ENCODE data around the gene GIPC1. TPM values are rescaled to one million over a fixed set of nuclear protein-coding genes. Genes with fewer than 3 reads are reported as not detected.

GIPC1 gene
- total RNA-seq, 1 donor from 2014 or later, result 327 TPM

- TF ChIP-seq, protein P1, sequence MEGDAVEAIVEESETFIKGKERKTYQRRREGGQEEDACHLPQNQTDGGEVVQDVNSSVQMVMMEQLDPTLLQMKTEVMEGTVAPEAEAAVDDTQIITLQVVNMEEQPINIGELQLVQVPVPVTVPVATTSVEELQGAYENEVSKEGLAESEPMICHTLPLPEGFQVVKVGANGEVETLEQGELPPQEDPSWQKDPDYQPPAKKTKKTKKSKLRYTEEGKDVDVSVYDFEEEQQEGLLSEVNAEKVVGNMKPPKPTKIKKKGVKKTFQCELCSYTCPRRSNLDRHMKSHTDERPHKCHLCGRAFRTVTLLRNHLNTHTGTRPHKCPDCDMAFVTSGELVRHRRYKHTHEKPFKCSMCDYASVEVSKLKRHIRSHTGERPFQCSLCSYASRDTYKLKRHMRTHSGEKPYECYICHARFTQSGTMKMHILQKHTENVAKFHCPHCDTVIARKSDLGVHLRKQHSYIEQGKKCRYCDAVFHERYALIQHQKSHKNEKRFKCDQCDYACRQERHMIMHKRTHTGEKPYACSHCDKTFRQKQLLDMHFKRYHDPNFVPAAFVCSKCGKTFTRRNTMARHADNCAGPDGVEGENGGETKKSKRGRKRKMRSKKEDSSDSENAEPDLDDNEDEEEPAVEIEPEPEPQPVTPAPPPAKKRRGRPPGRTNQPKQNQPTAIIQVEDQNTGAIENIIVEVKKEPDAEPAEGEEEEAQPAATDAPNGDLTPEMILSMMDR (IDR thresholded peaks at IDR 0.05; ENCODE audit: insufficient read depth, low read length, severe bottlenecking), result peak; percentile 26
- no peak for DNase-seq (ENCODE audit: low read depth)
- FAIRE-seq, result no peak
- H3K4me3 ChIP-seq (ENCODE audit: low read depth, low read length), result peak overlapping the region; percentile 95
- peaks cover 21% of the 10 kb centered on the region for H3K36me3 ChIP-seq (ENCODE audit: control insufficient read depth, insufficient read depth, low read length)
- H3K27me3 ChIP-seq (ENCODE audit: control insufficient read depth, insufficient read depth, low read length), result no peaks in the 10 kb centered on the region
Observed at GRCh38 chr19:14516048-14516534, 20.2 kb upstream of the GIPC1 start.

DNA sequence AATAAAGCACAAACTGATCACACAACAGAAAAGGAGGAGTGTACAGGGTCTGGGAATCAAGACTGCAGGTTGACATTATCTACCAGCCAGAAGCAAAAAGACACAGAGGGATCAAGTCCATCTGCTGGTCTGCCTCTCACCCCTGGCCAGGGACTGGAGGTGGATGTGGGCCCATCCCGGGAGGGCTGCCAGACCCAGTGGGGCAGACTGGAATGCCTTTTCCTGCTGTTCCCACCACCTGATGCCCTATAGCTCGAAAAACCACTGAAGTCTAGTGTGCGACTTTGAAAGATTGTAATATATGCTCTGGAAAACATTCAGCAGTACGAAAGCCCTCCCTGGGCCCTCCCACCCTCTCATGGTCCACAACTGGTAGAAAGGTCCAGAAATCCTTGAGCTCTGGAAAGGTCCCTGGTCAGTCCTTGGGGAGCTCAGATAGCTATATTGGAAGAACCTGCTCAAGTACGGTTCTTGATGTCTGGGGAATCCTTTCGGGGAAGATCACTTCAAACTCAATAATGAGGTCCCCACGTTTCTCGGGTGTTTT lies 19.6 kb upstream of the GIPC1 start:
- FAIRE-seq (no peak), DNase-seq (ENCODE audit: low read depth) (no peak)
- H3K4me3 ChIP-seq (ENCODE audit: low read depth, low read length), result peak overlapping the region; percentile 95
- no peaks in the 10 kb centered on the region for H3K27me3 ChIP-seq (ENCODE audit: control insufficient read depth, insufficient read depth, low read length)
- H3K36me3 ChIP-seq (ENCODE audit: control insufficient read depth, insufficient read depth, low read length), result peaks cover 21% of the 10 kb centered on the region
- TF ChIP-seq, protein P1 (IDR thresholded peaks at IDR 0.05; ENCODE audit: insufficient read depth, low read length, severe bottlenecking), result no peak

DNA sequence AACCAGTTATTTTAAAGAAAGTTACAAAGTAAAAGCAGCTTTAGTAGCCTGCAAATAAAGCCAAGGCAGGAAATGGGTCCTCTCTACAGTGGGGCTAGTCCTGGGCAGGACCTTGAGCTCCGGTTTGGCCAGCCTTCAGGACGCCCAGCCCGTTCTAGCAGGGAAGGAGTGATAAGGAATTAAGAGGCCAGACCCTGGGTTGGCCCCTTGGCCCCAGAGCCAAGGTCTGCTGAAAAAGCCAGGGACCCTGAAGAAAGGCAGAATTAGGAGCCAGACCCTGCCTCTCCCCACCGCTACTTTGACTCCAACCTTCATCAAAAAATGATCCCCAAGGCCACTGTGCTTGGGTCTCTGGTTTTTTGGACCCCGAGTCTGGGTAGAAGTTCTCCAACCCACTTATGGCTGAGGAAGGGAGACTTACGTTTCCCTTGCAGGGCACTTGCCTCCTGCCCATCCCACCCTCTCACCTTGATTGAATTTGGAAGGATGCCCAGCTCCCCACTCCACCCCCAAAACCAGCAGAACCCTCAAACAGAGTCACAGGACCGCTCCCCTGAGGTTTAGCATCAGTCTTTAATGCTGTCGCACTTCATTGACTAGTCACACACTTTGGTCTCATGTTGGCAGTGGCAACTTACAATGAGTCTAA lies 18.4 kb upstream of the GIPC1 start:
- Histone ChIP-seq H3K27me3 (ENCODE audit: control insufficient read depth, insufficient read depth, low read length) (no peaks in the 10 kb centered on the region), H3K4me3 (ENCODE audit: low read depth, low read length) (no peak overlapping the region), H3K36me3 (ENCODE audit: control insufficient read depth, insufficient read depth, low read length) (peaks cover 21% of the 10 kb centered on the region)
- TF ChIP-seq, protein P1 (IDR thresholded peaks at IDR 0.05; ENCODE audit: insufficient read depth, low read length, severe bottlenecking), result no peak
- FAIRE-seq, result no peak
- DNase-seq (ENCODE audit: low read depth), result no peak

DNA sequence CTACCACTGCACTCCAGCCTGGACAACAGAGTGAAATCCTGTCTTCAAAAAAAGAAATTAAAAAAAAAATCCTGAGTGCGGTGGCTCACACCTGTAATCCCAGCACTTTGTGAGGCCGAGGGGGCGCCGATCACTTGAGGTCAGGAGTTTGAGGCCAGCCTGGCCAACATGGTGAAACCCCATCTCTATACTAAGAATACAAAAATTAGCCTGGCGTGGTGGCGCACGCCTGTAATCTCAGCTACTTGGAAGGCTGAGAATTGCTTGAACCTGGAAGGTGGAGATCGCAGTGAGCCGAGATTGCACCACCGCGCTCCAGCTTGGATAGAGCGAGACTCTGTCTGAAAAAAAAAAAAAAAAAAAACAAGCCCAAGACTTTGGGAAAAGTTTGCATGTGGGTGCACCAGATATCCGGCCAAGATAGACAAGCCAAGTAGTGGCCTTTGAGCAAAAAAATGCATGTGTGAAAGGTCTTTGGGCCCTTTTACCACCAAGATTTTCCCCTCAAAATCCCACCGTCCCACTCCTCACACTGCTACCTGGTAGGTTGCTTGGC lies 16.6 kb upstream of the GIPC1 start:
- DNase-seq (ENCODE audit: low read depth), result no peak
- no peak overlapping the region for H3K4me3 ChIP-seq (ENCODE audit: low read depth, low read length)
- H3K36me3 ChIP-seq (ENCODE audit: control insufficient read depth, insufficient read depth, low read length), result peaks cover 21% of the 10 kb centered on the region
- no peak for FAIRE-seq
- no peaks in the 10 kb centered on the region for H3K27me3 ChIP-seq (ENCODE audit: control insufficient read depth, insufficient read depth, low read length)
- TF ChIP-seq, protein P1 (IDR thresholded peaks at IDR 0.05; ENCODE audit: insufficient read depth, low read length, severe bottlenecking), result no peak

GRCh38 chr19:14511229-14511593 lies 15.3 kb upstream of the GIPC1 start:
- peaks cover 14% of the 10 kb centered on the region for H3K36me3 ChIP-seq (ENCODE audit: control insufficient read depth, insufficient read depth, low read length)
- DNase-seq (ENCODE audit: low read depth) (peak; percentile 54), FAIRE-seq (no peak)
- H3K4me3 ChIP-seq (ENCODE audit: low read depth, low read length), result no peak overlapping the region
- TF ChIP-seq, protein P1 (IDR thresholded peaks at IDR 0.05; ENCODE audit: insufficient read depth, low read length, severe bottlenecking), result no peak
- H3K27me3 ChIP-seq (ENCODE audit: control insufficient read depth, insufficient read depth, low read length), result no peaks in the 10 kb centered on the region

All from bronchial epithelial cell (primary cell).